ENCODE measurements around the gene METTL14. TPM values are rescaled to one million over a fixed set of nuclear protein-coding genes. Genes with fewer than 3 reads are reported as not detected.

The METTL14 gene
- polyA plus RNA-seq, 1 donor (not counting 4 experiments of a cell fraction or from before 2014, with no cell fraction given) = 25.8 TPM

DNA sequence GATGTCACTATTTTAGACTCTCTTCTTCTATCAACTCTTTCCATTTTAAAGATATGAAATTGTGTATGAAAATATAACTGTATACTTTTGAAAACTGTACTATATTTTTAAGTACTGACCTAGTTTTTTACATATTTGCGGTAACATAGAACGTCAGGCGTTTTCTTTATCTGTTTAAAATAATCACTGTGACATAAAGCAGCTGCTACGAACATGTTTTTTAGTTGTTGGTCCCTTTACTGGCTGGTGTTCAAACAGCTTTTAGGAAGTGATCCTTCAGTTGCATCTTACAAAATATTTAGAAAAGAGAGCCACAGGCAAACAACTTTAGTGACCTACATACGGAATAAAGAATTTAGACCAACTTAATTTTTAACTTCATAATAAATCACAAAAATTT, 73.1 kb downstream of the METTL14 start:
- H4K20me1 ChIP-seq (ENCODE audit: control insufficient read depth, extremely low read depth, insufficient read depth, low read length) = no peaks in the 10 kb centered on the region
- H3K27ac ChIP-seq (ENCODE audit: control insufficient read depth, insufficient read depth, low read length) = peak overlapping the region; percentile 12
- no peak overlapping the region for H3K9ac ChIP-seq (ENCODE audit: control insufficient read depth, extremely low read depth, insufficient read depth, low read length)
- TF ChIP-seq, protein P1, sequence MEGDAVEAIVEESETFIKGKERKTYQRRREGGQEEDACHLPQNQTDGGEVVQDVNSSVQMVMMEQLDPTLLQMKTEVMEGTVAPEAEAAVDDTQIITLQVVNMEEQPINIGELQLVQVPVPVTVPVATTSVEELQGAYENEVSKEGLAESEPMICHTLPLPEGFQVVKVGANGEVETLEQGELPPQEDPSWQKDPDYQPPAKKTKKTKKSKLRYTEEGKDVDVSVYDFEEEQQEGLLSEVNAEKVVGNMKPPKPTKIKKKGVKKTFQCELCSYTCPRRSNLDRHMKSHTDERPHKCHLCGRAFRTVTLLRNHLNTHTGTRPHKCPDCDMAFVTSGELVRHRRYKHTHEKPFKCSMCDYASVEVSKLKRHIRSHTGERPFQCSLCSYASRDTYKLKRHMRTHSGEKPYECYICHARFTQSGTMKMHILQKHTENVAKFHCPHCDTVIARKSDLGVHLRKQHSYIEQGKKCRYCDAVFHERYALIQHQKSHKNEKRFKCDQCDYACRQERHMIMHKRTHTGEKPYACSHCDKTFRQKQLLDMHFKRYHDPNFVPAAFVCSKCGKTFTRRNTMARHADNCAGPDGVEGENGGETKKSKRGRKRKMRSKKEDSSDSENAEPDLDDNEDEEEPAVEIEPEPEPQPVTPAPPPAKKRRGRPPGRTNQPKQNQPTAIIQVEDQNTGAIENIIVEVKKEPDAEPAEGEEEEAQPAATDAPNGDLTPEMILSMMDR (optimal IDR thresholded peaks at IDR 0.05 in 1 of 3, IDR thresholded peaks at IDR 0.05 in 1 of 3, conservative IDR thresholded peaks at IDR 0.05 in 1 of 3; ENCODE audit: extremely low read depth in 1 of 3, insufficient read depth in 2 of 3, low read length in 3 of 3) = no peak
- no peak for TF ChIP-seq EZH2 (IDR thresholded peaks at IDR 0.05; ENCODE audit: low read length)
- no peaks in the 10 kb centered on the region for H3K27me3 ChIP-seq (ENCODE audit: control insufficient read depth, extremely low read depth, insufficient read depth, low read length)
- H3K79me2 ChIP-seq (ENCODE audit: control insufficient read depth, insufficient read depth, low read length) = no peaks in the 10 kb centered on the region
- H3K9me3 ChIP-seq (ENCODE audit: control insufficient read depth, low read depth, low read length) = no peaks in the 10 kb centered on the region
- H3K4me3 ChIP-seq (ENCODE audit: control insufficient read depth in 2 of 3, extremely low read depth in 1 of 3, insufficient read depth in 2 of 3, low read depth in 1 of 3, low read length in 3 of 3) = no peak overlapping the region
- no peaks in the 10 kb centered on the region for H3K9me1 ChIP-seq (ENCODE audit: control insufficient read depth, extremely low read depth, insufficient read depth, low read length)
- no peak for DNase-seq (ENCODE audit: low read depth, low spot score)
- H2AFZ ChIP-seq (ENCODE audit: control insufficient read depth, low read length) = no peak overlapping the region
- H3K4me2 ChIP-seq (ENCODE audit: control insufficient read depth, extremely low read depth, insufficient read depth, low read depth, low read length) = peak overlapping the region; percentile 28
- dilution Hi-C loops (cut with MboI; ENCODE audit: extremely low pct_ligation_motif_present, low sequenced_read_pairs) = no loop called here
- peaks cover 0 to 16% of the 10 kb centered on the region in 2 experiments for H3K36me3 ChIP-seq (ENCODE audit: control insufficient read depth in 2 of 2, extremely low read depth in 1 of 2, insufficient read depth in 2 of 2, low read length in 2 of 2)
- no peaks in the 10 kb centered on the region for H3K4me1 ChIP-seq (ENCODE audit: control insufficient read depth, extremely low read depth, insufficient read depth, low read length)
- FAIRE-seq = no peak

GRCh38 chr4:118759481-118759880, 74.3 kb downstream of the METTL14 start:
- no peaks in the 10 kb centered on the region for H3K27me3 ChIP-seq (ENCODE audit: control insufficient read depth, extremely low read depth, insufficient read depth, low read length)
- H3K27ac ChIP-seq (ENCODE audit: control insufficient read depth, insufficient read depth, low read length) = no peak overlapping the region
- dilution Hi-C loops (cut with MboI; ENCODE audit: extremely low pct_ligation_motif_present, low sequenced_read_pairs) = no loop called here
- no peak overlapping the region for H3K4me3 ChIP-seq (ENCODE audit: control insufficient read depth in 2 of 3, extremely low read depth in 1 of 3, insufficient read depth in 2 of 3, low read depth in 1 of 3, low read length in 3 of 3)
- TF ChIP-seq, protein P1 (optimal IDR thresholded peaks at IDR 0.05 in 1 of 3, IDR thresholded peaks at IDR 0.05 in 1 of 3, conservative IDR thresholded peaks at IDR 0.05 in 1 of 3; ENCODE audit: extremely low read depth in 1 of 3, insufficient read depth in 2 of 3, low read length in 3 of 3) = no peak
- TF ChIP-seq EZH2 (IDR thresholded peaks at IDR 0.05; ENCODE audit: low read length) = no peak
- H3K9me3 ChIP-seq (ENCODE audit: control insufficient read depth, low read depth, low read length) = no peaks in the 10 kb centered on the region
- H4K20me1 ChIP-seq (ENCODE audit: control insufficient read depth, extremely low read depth, insufficient read depth, low read length) = no peaks in the 10 kb centered on the region
- H3K4me2 ChIP-seq (ENCODE audit: control insufficient read depth, extremely low read depth, insufficient read depth, low read depth, low read length) = no peak overlapping the region
- H3K36me3 ChIP-seq (ENCODE audit: control insufficient read depth in 2 of 2, extremely low read depth in 1 of 2, insufficient read depth in 2 of 2, low read length in 2 of 2) = peaks cover 0 to 20% of the 10 kb centered on the region in 2 experiments
- no peak overlapping the region for H3K9ac ChIP-seq (ENCODE audit: control insufficient read depth, extremely low read depth, insufficient read depth, low read length)
- FAIRE-seq = no peak
- no peaks in the 10 kb centered on the region for H3K9me1 ChIP-seq (ENCODE audit: control insufficient read depth, extremely low read depth, insufficient read depth, low read length)
- H2AFZ ChIP-seq (ENCODE audit: control insufficient read depth, low read length) = no peak overlapping the region
- DNase-seq (ENCODE audit: low read depth, low spot score) = no peak
- no peaks in the 10 kb centered on the region for H3K4me1 ChIP-seq (ENCODE audit: control insufficient read depth, extremely low read depth, insufficient read depth, low read length)
- H3K79me2 ChIP-seq (ENCODE audit: control insufficient read depth, insufficient read depth, low read length) = no peaks in the 10 kb centered on the region
